Colonic mucosa (tissue), 4 donors: ENCODE results near the gene GCH1. TPM values are rescaled to one million over a fixed set of nuclear protein-coding genes. Genes with fewer than 3 reads are reported as not detected.

Experiments
- DNase-seq: peaks from one replicate; pipeline ENCODE4 v3.0.0-alpha.2; 2020
- H3K27ac ChIP-seq: fragments of 200-600 bp; one replicate; pipeline ENCODE4 v1.8.0; 2021
- H3K27me3 ChIP-seq: fragments of 200-600 bp; one replicate; pipeline ENCODE4 v1.8.0; 2021
- H3K36me3 ChIP-seq: fragments of 200-600 bp; one replicate; pipeline ENCODE4 v1.8.0; 2021
- H3K4me1 ChIP-seq: fragments of 200-600 bp; one replicate; pipeline ENCODE4 v1.8.0; 2021; ENCODE audit warnings: mild to moderate bottlenecking
- H3K4me3 ChIP-seq: fragments of 200-600 bp; one replicate; pipeline ENCODE4 v1.8.0; 2021
- H3K9ac ChIP-seq, 2 donors: one replicate each; pipeline ENCODE4 v1.7.0; 2013; ENCODE audit warnings: control low read depth in 2 of 2, low read depth in 2 of 2, low read length in 2 of 2
- H3K9me3 ChIP-seq: fragments of 200-600 bp; one replicate; pipeline ENCODE4 v1.8.0; 2021
- intact Hi-C: fragments of 100-400 bp; cut with DNase I; formaldehyde crosslinking; loops from one replicate; pipeline ENCODE4 v1.14.1; 2022
- total RNA-seq, 2 donors: library from RNA; stranded (reverse); fragmentation: NEBNext Ultra II Directional in 1 of 2; extraction: Animal tissue kit (Norgen Biotek cat#: 25700) in 1 of 2; gene quantifications; one replicate each; pipeline ENCODE4 v1.2.1, GENCODE V29; 2021
- TF ChIP-seq, protein P1 (sequence below): fragments of 200-600 bp; IDR thresholded peaks from one replicate; pipeline ENCODE4 v1.8.0; 2022; ENCODE audit warnings: antibody characterized with exemption, mild to moderate bottlenecking
- donor health status: healthy.
- donor health status: DM: no; HTN: no; CAD: no.
- donor health status: DM: no; HTN: no; CAD: no.

GCH1 gene
- total RNA-seq, 2 donors from 2014 or later = 20.4 to 30.8 TPM

- no peak for DNase-seq
- no peak overlapping the region for H3K27ac ChIP-seq
Observed at GRCh38 chr14:54838931-54839512, 63.6 kb downstream of the GCH1 start.

GRCh38 chr14:54837508-54838149 is 65.0 kb downstream of the GCH1 start:
- H3K4me3 ChIP-seq = no peak overlapping the region
- H3K27ac ChIP-seq = no peak overlapping the region
- intact Hi-C loops = no loop called here
- TF ChIP-seq, protein P1, sequence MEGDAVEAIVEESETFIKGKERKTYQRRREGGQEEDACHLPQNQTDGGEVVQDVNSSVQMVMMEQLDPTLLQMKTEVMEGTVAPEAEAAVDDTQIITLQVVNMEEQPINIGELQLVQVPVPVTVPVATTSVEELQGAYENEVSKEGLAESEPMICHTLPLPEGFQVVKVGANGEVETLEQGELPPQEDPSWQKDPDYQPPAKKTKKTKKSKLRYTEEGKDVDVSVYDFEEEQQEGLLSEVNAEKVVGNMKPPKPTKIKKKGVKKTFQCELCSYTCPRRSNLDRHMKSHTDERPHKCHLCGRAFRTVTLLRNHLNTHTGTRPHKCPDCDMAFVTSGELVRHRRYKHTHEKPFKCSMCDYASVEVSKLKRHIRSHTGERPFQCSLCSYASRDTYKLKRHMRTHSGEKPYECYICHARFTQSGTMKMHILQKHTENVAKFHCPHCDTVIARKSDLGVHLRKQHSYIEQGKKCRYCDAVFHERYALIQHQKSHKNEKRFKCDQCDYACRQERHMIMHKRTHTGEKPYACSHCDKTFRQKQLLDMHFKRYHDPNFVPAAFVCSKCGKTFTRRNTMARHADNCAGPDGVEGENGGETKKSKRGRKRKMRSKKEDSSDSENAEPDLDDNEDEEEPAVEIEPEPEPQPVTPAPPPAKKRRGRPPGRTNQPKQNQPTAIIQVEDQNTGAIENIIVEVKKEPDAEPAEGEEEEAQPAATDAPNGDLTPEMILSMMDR = no peak
- no peaks in the 10 kb centered on the region for H3K27me3 ChIP-seq
- no peaks in the 10 kb centered on the region for H3K9me3 ChIP-seq
- H3K36me3 ChIP-seq = no peaks in the 10 kb centered on the region
- no peak for DNase-seq
- H3K9ac ChIP-seq = no peak overlapping the region
- no peaks in the 10 kb centered on the region for H3K4me1 ChIP-seq

More at GRCh38 chr14:54838931-54839512, 63.6 kb downstream of the GCH1 start:
- Histone ChIP-seq H3K9ac (no peak overlapping the region), H3K4me1 (no peaks in the 10 kb centered on the region), H3K36me3 (no peaks in the 10 kb centered on the region), H3K4me3 (no peak overlapping the region), H3K9me3 (no peaks in the 10 kb centered on the region), H3K27me3 (no peaks in the 10 kb centered on the region)
- intact Hi-C loops = no loop called here
- TF ChIP-seq, protein P1 = no peak

GRCh38 chr14:54836231-54836630 is 66.4 kb downstream of the GCH1 start:
- H3K27ac ChIP-seq = no peak overlapping the region
- no peaks in the 10 kb centered on the region for H3K27me3 ChIP-seq
- no peak overlapping the region for H3K9ac ChIP-seq
- no peaks in the 10 kb centered on the region for H3K9me3 ChIP-seq
- H3K4me3 ChIP-seq = no peak overlapping the region
- TF ChIP-seq, protein P1 = no peak
- H3K4me1 ChIP-seq = no peaks in the 10 kb centered on the region
- intact Hi-C loops = no loop called here
- H3K36me3 ChIP-seq = no peaks in the 10 kb centered on the region
- DNase-seq = no peak

DNA sequence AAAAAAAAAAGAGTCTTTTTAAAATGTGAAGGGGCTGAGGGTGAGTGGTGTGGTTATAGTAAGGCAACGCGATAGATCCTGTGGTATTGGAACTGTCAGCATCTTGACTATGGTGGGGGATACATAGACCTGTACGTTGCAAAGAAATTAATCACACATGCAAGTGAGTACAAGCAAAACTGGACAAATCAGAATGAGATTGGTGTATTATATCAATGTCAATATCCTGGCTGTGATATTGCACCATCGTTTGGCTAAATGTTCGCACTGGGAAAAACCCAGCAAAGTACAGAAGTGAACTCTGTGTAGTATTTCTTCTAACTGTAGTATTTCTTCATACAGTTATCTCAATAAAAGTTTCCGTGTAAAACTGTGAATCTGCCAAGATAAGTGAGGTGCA is 67.9 kb downstream of the GCH1 start:
- DNase-seq = no peak
- Histone ChIP-seq H3K9ac (no peak overlapping the region), H3K4me3 (no peak overlapping the region), H3K9me3 (no peaks in the 10 kb centered on the region), H3K36me3 (no peaks in the 10 kb centered on the region), H3K27me3 (no peaks in the 10 kb centered on the region), H3K4me1 (no peaks in the 10 kb centered on the region), H3K27ac (no peak overlapping the region)
- TF ChIP-seq, protein P1 = no peak
- intact Hi-C loops = no loop called here

DNA sequence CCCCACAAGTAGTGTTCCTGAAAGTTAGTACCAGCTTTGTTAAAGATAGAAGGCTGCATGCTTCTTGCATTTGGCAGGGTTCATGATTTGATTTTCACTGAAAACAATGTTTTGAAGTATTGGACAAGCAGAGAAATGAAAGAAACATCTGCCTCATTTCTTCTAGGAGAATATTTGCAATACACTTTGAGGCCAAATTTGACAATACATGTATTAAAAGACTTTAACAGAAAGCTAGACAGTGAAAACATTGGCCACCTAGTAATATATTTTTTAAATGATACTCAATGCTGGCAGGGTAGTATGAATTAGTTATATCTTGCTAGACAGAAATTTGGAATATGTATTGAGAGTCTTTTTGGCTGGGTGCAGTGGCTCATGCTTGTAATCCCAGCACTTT is 68.5 kb downstream of the GCH1 start:
- TF ChIP-seq, protein P1 = no peak

More for the DNA sequence above, 68.5 kb downstream of the GCH1 start:
- Histone ChIP-seq H3K9me3 (no peaks in the 10 kb centered on the region), H3K36me3 (no peaks in the 10 kb centered on the region), H3K9ac (no peak overlapping the region), H3K27me3 (no peaks in the 10 kb centered on the region), H3K4me3 (no peak overlapping the region), H3K27ac (no peak overlapping the region), H3K4me1 (no peaks in the 10 kb centered on the region)
- intact Hi-C loops = no loop called here
- no peak for DNase-seq
